ENCODE data around the gene KRTCAP2.

DNA sequence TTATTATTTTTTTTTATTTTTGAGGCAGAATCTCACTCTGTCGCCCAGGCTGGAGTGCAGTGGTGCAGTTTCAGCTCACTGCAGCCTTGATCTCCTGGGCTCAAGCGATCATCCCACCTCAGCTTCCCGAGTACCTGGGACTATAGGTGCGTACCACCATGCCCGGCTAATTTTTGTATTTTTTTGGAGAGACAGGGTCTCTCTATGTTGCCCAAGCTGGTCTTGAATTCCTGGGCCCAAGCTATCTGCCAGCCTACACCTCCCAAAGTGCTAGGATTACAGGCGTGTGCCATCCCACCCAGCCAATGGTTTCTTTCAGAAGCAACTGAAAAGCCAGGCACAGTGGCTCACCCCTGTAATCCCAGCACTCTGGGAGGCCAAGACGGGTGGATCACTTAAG is 2.3 kb downstream of the KRTCAP2 start:
- TF ChIP-seq POLR2AphosphoS5 (IDR thresholded peaks at IDR 0.05; ENCODE audit: borderline replicate concordance, low read depth, low read length) (no peak), EZH2 (IDR thresholded peaks at IDR 0.05) (no peak)
